Inflammatory macrophage treated with lipopolysaccharide for 4 hours (primary cell): ENCODE measurements around the gene HBA1.
"Not testable (repeated sequence)": the region's sequence is repeated elsewhere in the genome, so short reads cannot be mapped to it uniquely, and the experiment has no call there.

ENCODE experiments used
- DNase-seq: peaks from one replicate; pipeline ENCODE4 v3.0.0-alpha.2; 2020

Gene HBA1

GRCh38 chr16:160242-160641 is 16.2 kb upstream of the HBA1 start:
- not testable (repeated sequence) for DNase-seq

- DNase-seq = no peak
Measured at GRCh38 chr16:160691-161190, 15.7 kb upstream of the HBA1 start.

- no peak for DNase-seq
Measured at GRCh38 chr16:162271-162991, 14.0 kb upstream of the HBA1 start.

GRCh38 chr16:163139-163538 is 13.3 kb upstream of the HBA1 start:
- not testable (repeated sequence) for DNase-seq

- not testable (repeated sequence) for DNase-seq
Measured at GRCh38 chr16:163696-164095, 12.8 kb upstream of the HBA1 start.

- not testable (repeated sequence) for DNase-seq
Measured at GRCh38 chr16:164134-164823, 12.2 kb upstream of the HBA1 start.

GRCh38 chr16:164827-165538 is 11.5 kb upstream of the HBA1 start:
- no peak for DNase-seq

- no peak for DNase-seq
Measured at GRCh38 chr16:165539-166374, 10.7 kb upstream of the HBA1 start, which contains the start of gene HBM. HBM (plus strand) TSS chr16:165978; CDS start chr16:165998, 20 bp downstream.

- DNase-seq = no peak
Measured at GRCh38 chr16:166375-167121, 9.9 kb upstream of the HBA1 start.

GRCh38 chr16:167122-167690 is 9.3 kb upstream of the HBA1 start:
- DNase-seq = no peak

GRCh38 chr16:168424-168823 is 8.1 kb upstream of the HBA1 start:
- no peak for DNase-seq

- no peak for DNase-seq
Measured at GRCh38 chr16:169014-169413, 7.5 kb upstream of the HBA1 start.

GRCh38 chr16:170088-170507 is 6.4 kb upstream of the HBA1 start:
- not testable (repeated sequence) for DNase-seq

GRCh38 chr16:170788-171187 is 5.7 kb upstream of the HBA1 start:
- DNase-seq = no peak

- not testable (repeated sequence) for DNase-seq
Measured at GRCh38 chr16:172374-172941, 4.0 kb upstream of the HBA1 start, which contains the start of gene HBA2. HBA2 (plus strand) TSS chr16:172876; CDS start chr16:172913, 37 bp downstream.

GRCh38 chr16:173211-173854 is 3.1 kb upstream of the HBA1 start:
- not testable (repeated sequence) for DNase-seq

GRCh38 chr16:173928-174769 is 2.3 kb upstream of the HBA1 start:
- DNase-seq = not testable (repeated sequence)

- DNase-seq = peak; percentile 21
Measured at GRCh38 chr16:175011-175949, 1.2 kb upstream of the HBA1 start.
